ENCODE measurements around the gene MROH8.
"Not testable (repeated sequence)": the region's sequence is repeated elsewhere in the genome, so short reads cannot be mapped to it uniquely, and the experiment has no call there.

The MROH8 gene

GRCh38 chr20:37152284-37152683 lies 27.1 kb downstream of the MROH8 start:
- no peak for DNase-seq

GRCh38 chr20:37151529-37151928 lies 27.8 kb downstream of the MROH8 start:
- DNase-seq: no peak

- not testable (repeated sequence) for DNase-seq
Observed at GRCh38 chr20:37150864-37151263, 28.5 kb downstream of the MROH8 start.

- DNase-seq: no peak
Observed at GRCh38 chr20:37147250-37147649, 32.1 kb downstream of the MROH8 start.

GRCh38 chr20:37144856-37145404 lies 34.4 kb downstream of the MROH8 start:
- DNase-seq: no peak

- DNase-seq: no peak
Observed at GRCh38 chr20:37142708-37143107, 36.6 kb downstream of the MROH8 start.

GRCh38 chr20:37137547-37137946 lies 41.8 kb downstream of the MROH8 start:
- no peak for DNase-seq

GRCh38 chr20:37133952-37134351 lies 45.4 kb downstream of the MROH8 start:
- DNase-seq: no peak

GRCh38 chr20:37131486-37131885 lies 47.9 kb downstream of the MROH8 start:
- DNase-seq: no peak

GRCh38 chr20:37128803-37129202 lies 50.5 kb downstream of the MROH8 start:
- no peak for DNase-seq

GRCh38 chr20:37126290-37126689 lies 53.1 kb downstream of the MROH8 start:
- DNase-seq: not testable (repeated sequence)

GRCh38 chr20:37123441-37123840 lies 55.9 kb downstream of the MROH8 start:
- DNase-seq: no peak

GRCh38 chr20:37120497-37120896 lies 58.9 kb downstream of the MROH8 start:
- DNase-seq: no peak

GRCh38 chr20:37119356-37120036 lies 59.9 kb downstream of the MROH8 start:
- no peak for DNase-seq

GRCh38 chr20:37114012-37114411 lies 65.3 kb downstream of the MROH8 start:
- no peak for DNase-seq

GRCh38 chr20:37111926-37112455 lies 67.4 kb downstream of the MROH8 start:
- no peak for DNase-seq

GRCh38 chr20:37108676-37109075 lies 70.7 kb downstream of the MROH8 start:
- no peak for DNase-seq

GRCh38 chr20:37102571-37102970 lies 76.8 kb downstream of the MROH8 start:
- DNase-seq: no peak

- no peak for DNase-seq
Observed at GRCh38 chr20:37096415-37097041, 82.8 kb downstream of the MROH8 start.

GRCh38 chr20:37095599-37096414 lies 83.5 kb downstream of the MROH8 start, which contains the start of gene RBL1:
TSS of gene RBL1 (minus strand) at chr20:37095997. CDS start at chr20:37095928, 69 bp downstream.
- DNase-seq: peak; percentile 81

- peak; percentile 41 for DNase-seq
Observed at GRCh38 chr20:37095108-37095598, 84.2 kb downstream of the MROH8 start.

- DNase-seq: no peak
Observed at GRCh38 chr20:37090407-37090806, 88.9 kb downstream of the MROH8 start.
